B cell (primary cell): Measurements from ENCODE around the gene RAB22A. TPM values are rescaled to one million over a fixed set of nuclear protein-coding genes. Genes with fewer than 3 reads are reported as not detected.

Source experiments
- ATAC-seq: fragments of 200-7000 bp; cut with Tn5 transposase; one replicate; pipeline ENCODE4 v1.10.0; 2021; ENCODE audit warnings: low read depth, mild to moderate bottlenecking, moderate number of reproducible peaks, moderate library complexity
- CTCF ChIA-PET: fragments of 350-600 bp; sonication (Branson Sonifier 250); formaldehyde crosslinking; loops from one replicate; lab custom pipeline; 2021; ENCODE audit warnings: antibody characterized with exemption, inconsistent platforms; lab: Charles Lee
- POLR2A ChIA-PET: fragments of 350-600 bp; sonication (Branson Sonifier 250); formaldehyde crosslinking; loops from one replicate; lab custom pipeline; 2021; ENCODE audit warnings: antibody characterized with exemption; lab: Charles Lee
- DNase-seq: peaks from one replicate; pipeline ENCODE4 v3.0.0; 2013
- H2AFZ ChIP-seq: 2 replicates; pipeline ENCODE4 v1.6.1; 2012; ENCODE audit warnings: mild to moderate bottlenecking, low read depth, low read length; ENCODE audit not compliant: insufficient read depth, poor library complexity, severe bottlenecking
- H3K27ac ChIP-seq, 2 donors: 1 replicate in 1 of 2; 2 replicates in 1 of 2; pipeline ENCODE4 v1.5.1; 2012 to 2013; ENCODE audit warnings: low read length in 2 of 2, mild to moderate bottlenecking in 2 of 2, moderate library complexity in 1 of 2
- H3K27me3 ChIP-seq, 4 experiments: fragments of 200-600 bp in 1 of 4; sonication (generic) in 1 of 4; replicated peaks in 1 of 4; 1 replicate in 2 of 4; 2 replicates in 2 of 4; pipeline versions ENCODE4 v1.6.1 to v1.7.0; 2013 to 2016; ENCODE audit warnings: low read length in 3 of 4, mild to moderate bottlenecking in 2 of 4, mixed read lengths in 1 of 4, moderate library complexity in 1 of 4; ENCODE audit not compliant: insufficient read depth in 4 of 4, control insufficient read depth in 3 of 4; ENCODE audit errors: control extremely low read depth in 1 of 4
- H3K36me3 ChIP-seq, 2 experiments: replicated peaks in 1 of 2; 1 replicate in 1 of 2; 2 replicates in 1 of 2; pipeline versions ENCODE4 v1.6.1 to v1.7.1; 2013; ENCODE audit warnings: low read length in 1 of 2; ENCODE audit not compliant: insufficient read depth in 2 of 2, control insufficient read depth in 1 of 2; ENCODE audit errors: control extremely low read depth in 1 of 2, extremely low read depth in 1 of 2
- H3K4me1 ChIP-seq, 2 donors: fragments of 200-600 bp in 1 of 2; sonication (generic) in 1 of 2; 1 replicate in 1 of 2; 2 replicates in 1 of 2; pipeline versions ENCODE4 v1.5.1 to v1.6.1; 2013 to 2017; ENCODE audit warnings: low read length in 2 of 2; ENCODE audit not compliant: control insufficient read depth in 2 of 2, insufficient read depth in 2 of 2
- H3K4me2 ChIP-seq: replicated peaks from 2 replicates; pipeline ENCODE3; 2012; ENCODE audit warnings: mild to moderate bottlenecking, low read depth, low read length; ENCODE audit not compliant: poor library complexity, severe bottlenecking
- H3K4me3 ChIP-seq, 5 experiments: fragments of 200-600 bp in 1 of 5; sonication (generic) in 1 of 5; 1 replicate in 3 of 5; 2 replicates in 2 of 5; pipeline versions ENCODE4 v1.5.1 to v1.7.0; 2011 to 2016; ENCODE audit warnings: low read length in 4 of 5, mild to moderate bottlenecking in 4 of 5, low read depth in 2 of 5, control low read depth in 1 of 5, moderate library complexity in 1 of 5; ENCODE audit not compliant: insufficient read depth in 1 of 5; ENCODE audit errors: control extremely low read depth in 1 of 5, extremely low read depth in 1 of 5
- H3K79me2 ChIP-seq: fragments of 200-600 bp; sonication (generic); one replicate; pipeline ENCODE4 v1.6.0; 2016; ENCODE audit warnings: low read length; ENCODE audit not compliant: control insufficient read depth, insufficient read depth
- H3K9ac ChIP-seq: fragments of 200-600 bp; sonication (generic); 2 replicates; pipeline ENCODE4 v1.6.1; 2017; ENCODE audit warnings: mild to moderate bottlenecking, low read length, moderate library complexity
- H3K9me3 ChIP-seq, 3 donors: one replicate each; pipeline versions ENCODE4 v1.6.1 to v1.7.1; 2013; ENCODE audit warnings: low read length in 2 of 3; ENCODE audit not compliant: control insufficient read depth in 2 of 3, insufficient read depth in 1 of 3; ENCODE audit errors: control extremely low read depth in 1 of 3
- H4K20me1 ChIP-seq: 2 replicates; pipeline ENCODE4 v1.6.0; 2012; ENCODE audit warnings: mild to moderate bottlenecking, low read length; ENCODE audit not compliant: insufficient read depth, control insufficient read depth, poor library complexity, severe bottlenecking
- H3K27ac Mint-ChIP-seq: one replicate; pipeline ENCODE4 v1.8.0; 2021; ENCODE audit warnings: mixed read lengths
- H3K27me3 Mint-ChIP-seq: one replicate; pipeline ENCODE4 v1.8.0; 2021; ENCODE audit warnings: mixed read lengths
- H3K4me1 Mint-ChIP-seq: one replicate; pipeline ENCODE4 v1.8.0; 2021; ENCODE audit warnings: mixed read lengths
- H3K4me3 Mint-ChIP-seq: one replicate; pipeline ENCODE4 v1.8.0; 2021; ENCODE audit warnings: mixed read lengths
- H3K9me3 Mint-ChIP-seq: one replicate; pipeline ENCODE4 v1.8.0; 2022; ENCODE audit warnings: mixed read lengths; ENCODE audit not compliant: insufficient read depth
- EZH2 ChIP-seq: IDR thresholded peaks from 2 replicates; pipeline ENCODE4 v1.6.1; 2012; ENCODE audit warnings: borderline replicate concordance, low read depth, mild to moderate bottlenecking, moderate library complexity, low read length; ENCODE audit not compliant: insufficient read depth, poor library complexity, severe bottlenecking
- WGBS: methylation state at CpG from one replicate; pipeline ENCODE4 v1.1.5; 2013; ENCODE audit warnings: missing lambda C conversion rate; ENCODE audit not compliant: insufficient coverage; 5-methylcytosine and 5-hydroxymethylcytosine counted together
- intact Hi-C: fragments of 100-400 bp; cut with micrococcal nuclease; formaldehyde crosslinking; loops from one replicate; pipeline ENCODE4 v1.10.0; 2022
- polyA plus RNA-seq: library from polyadenylated mRNA; depleted of rRNA; stranded (reverse); fragments of >200 nt; gene quantifications from 2 replicates; pipeline ENCODE4 v1.2.3, GENCODE V29; 2012
- total RNA-seq, 2 donors: library from RNA; stranded (reverse); fragments of 120-200 nt in 1 of 2; gene quantifications; 1 replicate in 1 of 2; 2 replicates in 1 of 2; pipeline versions ENCODE4 v1.2.3 to v1.2.4, GENCODE V29; 2013 to 2022
- TF ChIP-seq, protein P1 (sequence below): fragments of 200-600 bp; IDR thresholded peaks from one replicate; pipeline ENCODE4 v1.8.0; 2022; ENCODE audit warnings: antibody characterized with exemption, mild to moderate bottlenecking

The RAB22A gene
- total and polyA plus RNA-seq, 2 donors (not counting 1 experiment from before 2014, with no cell fraction given), result 7.5 to 21.1 TPM

GRCh38 chr20:58397429-58397828 is 87.9 kb downstream of the RAB22A start:
- Histone ChIP-seq H3K4me2 (no peak overlapping the region), H3K9ac (no peak overlapping the region), H2AFZ (no peak overlapping the region), H3K4me1 (peaks cover 24 to 39% of the 10 kb centered on the region in 2 donors), H3K36me3 (no peaks in the 10 kb centered on the region), H3K79me2 (peaks cover 100% of the 10 kb centered on the region), H3K27me3 (no peaks in the 10 kb centered on the region), H3K9me3 (no peaks in the 10 kb centered on the region), H3K4me3 (no peak overlapping the region), H4K20me1 (peaks cover 84% of the 10 kb centered on the region), H3K27ac (no peak overlapping the region)
- WGBS, result no CpG with 5 or more reads among the region's 6 CpGs
- ChIA-PET POLR2A (no interaction called here), CTCF (no interaction called here)
- Mint-ChIP-seq H3K4me3 (no peak overlapping the region), H3K27ac (no peak overlapping the region), H3K27me3 (no peaks in the 10 kb centered on the region), H3K9me3 (no peaks in the 10 kb centered on the region), H3K4me1 (peaks cover 54% of the 10 kb centered on the region)
- TF ChIP-seq, protein P1, sequence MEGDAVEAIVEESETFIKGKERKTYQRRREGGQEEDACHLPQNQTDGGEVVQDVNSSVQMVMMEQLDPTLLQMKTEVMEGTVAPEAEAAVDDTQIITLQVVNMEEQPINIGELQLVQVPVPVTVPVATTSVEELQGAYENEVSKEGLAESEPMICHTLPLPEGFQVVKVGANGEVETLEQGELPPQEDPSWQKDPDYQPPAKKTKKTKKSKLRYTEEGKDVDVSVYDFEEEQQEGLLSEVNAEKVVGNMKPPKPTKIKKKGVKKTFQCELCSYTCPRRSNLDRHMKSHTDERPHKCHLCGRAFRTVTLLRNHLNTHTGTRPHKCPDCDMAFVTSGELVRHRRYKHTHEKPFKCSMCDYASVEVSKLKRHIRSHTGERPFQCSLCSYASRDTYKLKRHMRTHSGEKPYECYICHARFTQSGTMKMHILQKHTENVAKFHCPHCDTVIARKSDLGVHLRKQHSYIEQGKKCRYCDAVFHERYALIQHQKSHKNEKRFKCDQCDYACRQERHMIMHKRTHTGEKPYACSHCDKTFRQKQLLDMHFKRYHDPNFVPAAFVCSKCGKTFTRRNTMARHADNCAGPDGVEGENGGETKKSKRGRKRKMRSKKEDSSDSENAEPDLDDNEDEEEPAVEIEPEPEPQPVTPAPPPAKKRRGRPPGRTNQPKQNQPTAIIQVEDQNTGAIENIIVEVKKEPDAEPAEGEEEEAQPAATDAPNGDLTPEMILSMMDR, result no peak
- TF ChIP-seq EZH2, result no peak
- DNase-seq (no peak), ATAC-seq (no peak)
- intact Hi-C loops, result no loop called here

DNA sequence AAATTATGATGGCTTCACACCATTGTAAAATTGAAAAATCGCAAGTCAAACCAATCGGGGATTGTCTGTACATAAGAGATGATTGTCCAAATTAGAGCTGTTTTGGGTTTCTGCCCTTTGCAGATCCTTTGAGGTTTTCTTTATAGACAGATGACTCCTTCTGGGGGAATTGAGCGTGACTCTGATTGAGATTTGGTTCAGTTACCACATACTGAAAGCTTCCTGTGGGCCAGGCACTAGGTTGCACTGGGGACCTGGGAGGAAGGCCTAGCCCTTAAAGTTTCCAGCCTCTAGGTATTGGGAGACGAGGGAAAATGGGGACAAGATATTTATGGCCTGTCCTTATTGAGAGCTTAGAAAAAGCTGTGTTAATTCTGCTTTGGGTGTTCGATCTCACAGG is 88.7 kb downstream of the RAB22A start:
- Histone ChIP-seq H4K20me1 (peaks cover 92% of the 10 kb centered on the region), H3K9me3 (no peaks in the 10 kb centered on the region), H3K4me1 (peaks cover 32 to 46% of the 10 kb centered on the region in 2 donors), H3K27ac (no peak overlapping the region), H3K27me3 (no peaks in the 10 kb centered on the region), H3K79me2 (peaks cover 100% of the 10 kb centered on the region), H3K36me3 (no peaks in the 10 kb centered on the region), H3K9ac (no peak overlapping the region), H2AFZ (no peak overlapping the region), H3K4me3 (no peak overlapping the region), H3K4me2 (no peak overlapping the region)
- H3K4me3 Mint-ChIP-seq, result no peak overlapping the region
- no peak overlapping the region for H3K27ac Mint-ChIP-seq
- H3K27me3 Mint-ChIP-seq, result no peaks in the 10 kb centered on the region
- CTCF ChIA-PET, result interaction anchor here (0.7 kb wide), 1 partner anchor 52 kb away, joined by 5 read pairs; no protein-coding TSS in a partner anchor
- POLR2A ChIA-PET, result no interaction called here
- no peak for ATAC-seq
- H3K9me3 Mint-ChIP-seq, result no peaks in the 10 kb centered on the region
- 61% methylated on average over 5 of the region's 5 CpGs for WGBS
- H3K4me1 Mint-ChIP-seq, result peaks cover 50% of the 10 kb centered on the region
- intact Hi-C loops, result no loop called here
- no peak for TF ChIP-seq EZH2
- TF ChIP-seq, protein P1, result no peak
- no peak for DNase-seq
